Aorta (tissue), 5 donors: Measurements from ENCODE around the gene RASL10B. TPM values are rescaled to one million over a fixed set of nuclear protein-coding genes. Genes with fewer than 3 reads are reported as not detected.
A peak's percentile ranks its signal among the peaks of the same experiment; 100 is the strongest.

Experiments used
- ATAC-seq: fragments of 200-7000 bp; cut with Tn5 transposase; one replicate; pipeline ENCODE4 v1.9.1; 2022; ENCODE audit warnings: moderate library complexity; ENCODE audit not compliant: low FRiP score
- DNase-seq, 2 donors: peaks; one replicate each; pipeline ENCODE4 v3.0.0-alpha.2; 2020
- H3K27ac ChIP-seq, 2 donors: one replicate each; pipeline ENCODE4 v1.5.1; 2013; ENCODE audit warnings: low read length in 2 of 2, mild to moderate bottlenecking in 2 of 2, moderate library complexity in 2 of 2, control low read depth in 1 of 2, inconsistent platforms in 1 of 2, low read depth in 1 of 2
- H3K27me3 ChIP-seq, 2 donors: one replicate each; pipeline ENCODE4 v1.6.1; 2013; ENCODE audit warnings: control low read depth in 1 of 2, low read length in 1 of 2, mild to moderate bottlenecking in 1 of 2, moderate library complexity in 1 of 2; ENCODE audit not compliant: insufficient read depth in 2 of 2, control insufficient read depth in 1 of 2
- H3K36me3 ChIP-seq, 2 donors: one replicate each; pipeline ENCODE4 v1.6.1; 2013; ENCODE audit warnings: control low read depth in 1 of 2, low read length in 1 of 2, mild to moderate bottlenecking in 1 of 2; ENCODE audit not compliant: insufficient read depth in 2 of 2, control insufficient read depth in 1 of 2
- H3K4me1 ChIP-seq, 2 donors: one replicate each; pipeline ENCODE4 v1.6.1; 2013; ENCODE audit warnings: low read length in 2 of 2, control low read depth in 1 of 2, mild to moderate bottlenecking in 1 of 2, moderate library complexity in 1 of 2; ENCODE audit not compliant: insufficient read depth in 2 of 2, control insufficient read depth in 1 of 2
- H3K4me3 ChIP-seq, 2 donors: one replicate each; pipeline ENCODE4 v1.5.1; 2013; ENCODE audit warnings: low read length in 2 of 2, control low read depth in 1 of 2, mild to moderate bottlenecking in 1 of 2
- H3K9me3 ChIP-seq: one replicate; pipeline ENCODE4 v1.6.1; 2013; ENCODE audit warnings: mild to moderate bottlenecking, low read length; ENCODE audit not compliant: control insufficient read depth
- WGBS, 2 donors: extraction: QIAGEN DNeasy Blood & Tissue Kit; methylation state at CpG; one replicate each; pipeline ENCODE4 v1.1.7; 2013; 5-methylcytosine and 5-hydroxymethylcytosine counted together
- intact Hi-C, 2 donors: fragments of 100-400 bp; cut with DNase I; formaldehyde crosslinking; loops; one replicate each; pipeline versions ENCODE4 v1.14.2 to v1.15.0; 2022
- polyA plus RNA-seq, 2 donors: library from polyadenylated mRNA; stranded (reverse); fragments of 200-250 nt; gene quantifications; one replicate each; pipeline ENCODE4 v1.2.3, GENCODE V29; 2013
- total RNA-seq, 2 donors: library from RNA; stranded (reverse); fragmentation: NEBNext Ultra II Directional; extraction: Animal tissue kit (Norgen Biotek cat#: 25700); gene quantifications; one replicate each; pipeline ENCODE4 v1.2.1, GENCODE V29; 2021
- donor health status: healthy with polysubstance abuse.
- donor health status: Bipolar disorder and iron deficiency.
- donor health status: DM: no; HTN: no; CAD: no.
- donor health status: DM: no; HTN: no; CAD: no.
- donor health status: DM: yes; HTN: yes; CAD: no.

RASL10B gene
- total and polyA plus RNA-seq, 4 donors = 0.31 to 3.5 (median 1.3) TPM

DNA sequence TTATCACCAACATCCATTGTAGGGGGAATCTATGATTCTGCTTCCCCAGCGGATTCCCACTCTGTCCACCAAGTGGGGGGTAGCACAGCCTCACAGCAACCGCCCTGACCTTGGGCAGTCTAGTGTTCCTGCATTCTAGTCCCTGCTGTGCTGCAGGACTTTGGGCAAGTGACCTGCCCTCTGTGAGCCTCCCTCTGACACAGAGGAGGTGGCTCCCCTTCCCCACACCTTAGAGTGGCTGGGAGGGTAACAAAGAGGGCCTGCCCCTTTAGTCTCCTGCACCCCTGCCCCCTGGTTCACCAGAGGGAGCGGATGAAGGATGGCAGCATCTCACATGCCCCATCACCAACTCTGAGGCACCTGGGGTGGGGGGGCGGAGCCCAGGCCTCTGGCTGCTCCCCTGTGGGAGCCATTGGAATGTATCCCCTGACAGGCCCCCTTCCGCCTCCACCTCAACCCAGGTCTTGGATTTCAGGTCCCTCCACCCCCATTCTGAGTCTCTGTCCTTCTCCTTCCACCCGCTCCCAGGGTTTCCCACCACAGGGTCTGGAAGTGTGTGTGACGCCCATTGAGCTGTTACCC is 11.5 kb downstream of the RASL10B start:
- no peak overlapping the region for H3K27ac ChIP-seq
- no peak overlapping the region for H3K4me3 ChIP-seq
- ATAC-seq (no peak), DNase-seq (no peak)
- H3K27me3 ChIP-seq = no peaks in the 10 kb centered on the region
- intact Hi-C loops = no loop called here
- H3K4me1 ChIP-seq = no peaks in the 10 kb centered on the region
- H3K36me3 ChIP-seq = no peaks in the 10 kb centered on the region
- no peaks in the 10 kb centered on the region for H3K9me3 ChIP-seq
- WGBS, 2 donors = 63 to 66% methylated on average over 7 of the region's 7 CpGs

DNA sequence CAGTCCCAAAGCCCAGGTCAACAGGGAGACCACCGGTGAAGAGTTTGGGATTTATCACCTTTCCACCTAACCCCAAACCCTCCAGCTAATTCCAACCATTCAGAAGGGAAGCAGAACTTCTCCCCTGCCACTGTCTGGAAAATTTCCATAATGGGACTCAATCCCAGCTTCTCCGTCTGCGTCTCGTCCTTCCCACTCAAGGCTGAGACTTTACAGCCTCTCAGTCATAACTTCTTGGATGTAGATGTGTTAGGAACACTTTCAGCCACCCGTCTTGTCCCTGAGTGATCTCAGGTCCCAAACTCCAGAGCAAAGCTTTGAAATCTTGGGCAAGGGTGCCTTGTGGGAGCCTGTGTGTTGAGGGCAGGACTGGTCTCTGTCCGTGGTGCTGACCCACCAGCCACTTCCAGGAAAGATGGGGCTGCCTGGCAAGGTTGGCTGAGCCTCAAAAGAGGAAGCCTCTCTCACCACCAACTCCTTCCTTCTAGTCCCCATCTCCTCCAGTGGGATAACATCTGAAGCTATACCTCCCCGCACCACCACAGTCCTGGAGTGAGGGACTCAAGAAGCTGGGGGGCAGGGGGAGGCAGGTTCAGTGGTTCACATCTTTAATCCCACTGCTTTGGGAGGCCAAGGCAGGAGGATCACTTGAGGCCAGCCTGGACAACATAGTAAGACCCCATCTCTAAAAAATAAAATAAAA is 12.3 kb downstream of the RASL10B start:
- 18 to 21% methylated on average over 7 of the region's 7 CpGs for WGBS, 2 donors

DNA sequence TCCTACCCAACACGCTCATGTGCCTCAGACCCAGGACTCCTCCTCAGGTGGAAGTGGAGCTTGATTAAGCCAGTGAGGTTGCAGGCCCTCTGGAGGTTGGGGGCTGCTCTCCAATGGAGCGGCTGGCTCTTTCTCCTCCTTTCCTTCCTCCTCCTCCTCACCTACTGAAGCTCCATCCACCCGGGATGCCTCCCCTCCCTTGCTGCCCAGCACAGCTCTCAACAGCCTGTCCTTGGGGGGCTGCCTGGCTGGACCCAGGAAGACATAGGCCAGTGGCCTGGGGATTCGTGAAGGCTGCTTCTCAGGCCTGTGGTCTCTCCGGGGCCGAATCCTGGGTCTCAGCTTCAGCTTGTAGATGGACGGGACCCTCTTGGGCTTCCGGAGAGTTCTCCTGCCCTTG is 13.4 kb downstream of the RASL10B start:
- DNase-seq = no peak
- Histone ChIP-seq H3K4me1 (no peaks in the 10 kb centered on the region), H3K36me3 (no peaks in the 10 kb centered on the region), H3K4me3 (no peak overlapping the region), H3K27ac (no peak overlapping the region), H3K9me3 (no peaks in the 10 kb centered on the region), H3K27me3 (no peaks in the 10 kb centered on the region)
- 74 to 82% methylated on average over 8 of the region's 8 CpGs for WGBS, 2 donors
- no peak for ATAC-seq
- intact Hi-C loops = loop anchor here in 1 of 2 donors (5.0 kb wide), 1 partner anchor 133 kb away; no protein-coding TSS in a partner anchor

More for the DNA sequence above, 12.3 kb downstream of the RASL10B start:
- no peak overlapping the region for H3K4me3 ChIP-seq
- intact Hi-C loops = no loop called here
- ATAC-seq = no peak
- no peaks in the 10 kb centered on the region for H3K36me3 ChIP-seq
- no peak overlapping the region for H3K27ac ChIP-seq
- H3K9me3 ChIP-seq = no peaks in the 10 kb centered on the region
- no peak for DNase-seq
- no peaks in the 10 kb centered on the region for H3K4me1 ChIP-seq
- H3K27me3 ChIP-seq = no peaks in the 10 kb centered on the region

DNA sequence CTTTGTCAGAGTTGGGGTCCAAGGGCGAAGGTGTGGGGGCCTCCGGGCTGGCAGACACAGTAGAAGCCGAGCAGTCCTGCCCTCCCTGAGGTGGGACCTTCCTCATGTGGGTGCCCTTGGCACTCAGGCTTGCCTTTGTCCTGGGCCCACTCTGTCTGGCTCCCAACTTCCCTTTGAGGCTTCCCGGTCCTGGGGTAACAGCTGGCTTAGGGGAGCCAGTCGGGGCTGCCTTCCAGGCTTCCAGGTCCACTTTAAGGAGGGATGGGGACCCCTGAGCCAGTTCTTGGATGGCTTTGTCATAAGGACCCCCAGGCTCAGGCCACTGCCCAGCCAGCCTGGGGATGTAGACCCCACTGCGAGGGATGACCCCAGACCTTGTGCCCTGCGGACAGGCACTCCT is 13.8 kb downstream of the RASL10B start:
- DNase-seq (no peak), ATAC-seq (no peak)
- H3K27me3 ChIP-seq = no peaks in the 10 kb centered on the region
- WGBS, 2 donors = 90 to 92% methylated on average over 7 of the region's 7 CpGs
- H3K9me3 ChIP-seq = no peaks in the 10 kb centered on the region
- H3K36me3 ChIP-seq = no peaks in the 10 kb centered on the region
- no peaks in the 10 kb centered on the region for H3K4me1 ChIP-seq
- intact Hi-C loops = loop anchor here in 1 of 2 donors (5.0 kb wide), 1 partner anchor 133 kb away; no protein-coding TSS in a partner anchor
- no peak overlapping the region for H3K27ac ChIP-seq
- no peak overlapping the region for H3K4me3 ChIP-seq

DNA sequence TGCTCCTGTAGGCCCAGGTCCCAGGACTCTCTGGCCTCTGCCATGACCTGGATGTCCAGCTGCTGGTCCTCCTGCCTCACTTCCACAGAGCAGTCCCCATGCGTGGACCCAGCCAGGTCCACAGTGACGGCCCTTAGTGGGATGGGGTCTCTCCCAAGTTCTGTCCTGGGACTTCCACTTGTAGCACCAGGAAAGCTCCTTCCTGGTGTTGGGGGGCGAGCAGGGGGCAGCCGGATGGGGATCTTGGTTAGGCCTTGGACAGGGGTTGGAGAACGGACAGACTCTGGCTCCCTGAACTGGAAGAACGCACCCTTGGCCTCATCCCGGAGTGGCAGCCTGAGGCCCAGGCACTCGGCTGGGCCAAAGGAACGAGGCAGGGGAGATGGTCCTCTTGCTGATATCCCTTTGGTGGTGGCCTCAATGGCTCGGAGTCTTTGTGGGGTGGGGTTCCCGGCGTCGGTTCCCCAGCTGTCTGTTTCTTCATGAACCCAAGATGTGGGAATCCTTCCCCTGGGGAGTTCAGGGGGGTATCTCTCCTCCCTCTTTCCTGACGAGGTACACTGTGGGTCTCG is 14.4 kb downstream of the RASL10B start:
- Histone ChIP-seq H3K27ac (no peak overlapping the region), H3K4me3 (no peak overlapping the region), H3K4me1 (no peaks in the 10 kb centered on the region), H3K36me3 (no peaks in the 10 kb centered on the region), H3K27me3 (no peaks in the 10 kb centered on the region), H3K9me3 (no peaks in the 10 kb centered on the region)
- intact Hi-C loops = loop anchor here (2.0 to 5.0 kb wide), 2 partner anchors 133 to 134 kb away; no protein-coding TSS in a partner anchor
- WGBS, 2 donors = 87 to 88% methylated on average over 15 of the region's 15 CpGs
- ATAC-seq (no peak), DNase-seq (no peak)

GRCh38 chr17:35747540-35748017 is 16.1 kb downstream of the RASL10B start:
- DNase-seq = peak; percentile 82 to 90
- H3K27me3 ChIP-seq = no peaks in the 10 kb centered on the region
- WGBS, 2 donors = 23 to 28% methylated on average over 12 of the region's 12 CpGs

DNA sequence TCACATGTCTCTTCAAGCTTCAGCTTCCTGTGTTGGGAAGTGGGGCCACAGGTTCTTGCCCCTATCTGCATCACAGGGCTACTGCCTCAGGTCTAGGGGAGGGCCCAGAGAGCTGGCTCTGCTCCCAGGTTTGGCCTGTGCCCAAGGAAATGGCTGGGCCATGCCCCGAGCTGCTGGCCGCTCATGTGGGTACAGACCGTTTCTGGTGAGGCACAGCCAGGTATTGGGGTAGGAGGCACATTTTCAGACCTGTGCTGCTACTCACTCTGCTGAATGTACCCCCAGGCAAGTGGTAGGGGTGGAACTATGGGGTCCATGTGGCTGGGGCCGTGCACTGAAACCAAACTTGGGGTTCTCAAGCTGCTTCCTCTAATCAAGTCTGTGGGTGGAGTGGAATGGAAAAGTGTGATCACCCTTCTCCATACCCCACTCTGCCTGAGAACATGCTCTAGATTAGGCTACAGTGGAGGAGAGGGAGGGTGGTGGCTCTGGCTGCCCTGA is 17.0 kb downstream of the RASL10B start:
- H3K4me1 ChIP-seq = no peaks in the 10 kb centered on the region
- H3K27ac ChIP-seq = no peak overlapping the region
- no peak overlapping the region for H3K4me3 ChIP-seq
- no peaks in the 10 kb centered on the region for H3K27me3 ChIP-seq
- no peaks in the 10 kb centered on the region for H3K9me3 ChIP-seq
- 13 to 17% methylated on average over 4 of the region's 4 CpGs for WGBS, 2 donors
- intact Hi-C loops = loop anchor here in 1 of 2 donors (5.0 kb wide), 1 partner anchor 136 kb away; no protein-coding TSS in a partner anchor
- ATAC-seq (no peak), DNase-seq (no peak)
- H3K36me3 ChIP-seq = no peaks in the 10 kb centered on the region

More at GRCh38 chr17:35747540-35748017, 16.1 kb downstream of the RASL10B start:
- Histone ChIP-seq H3K4me1 (no peaks in the 10 kb centered on the region), H3K27ac (no peak overlapping the region), H3K9me3 (no peaks in the 10 kb centered on the region), H3K36me3 (no peaks in the 10 kb centered on the region), H3K4me3 (no peak overlapping the region)
- intact Hi-C loops = loop anchor here (2.0 to 5.0 kb wide), 2 partner anchors 135 kb away; no protein-coding TSS in a partner anchor
- ATAC-seq = peak; percentile 84

DNA sequence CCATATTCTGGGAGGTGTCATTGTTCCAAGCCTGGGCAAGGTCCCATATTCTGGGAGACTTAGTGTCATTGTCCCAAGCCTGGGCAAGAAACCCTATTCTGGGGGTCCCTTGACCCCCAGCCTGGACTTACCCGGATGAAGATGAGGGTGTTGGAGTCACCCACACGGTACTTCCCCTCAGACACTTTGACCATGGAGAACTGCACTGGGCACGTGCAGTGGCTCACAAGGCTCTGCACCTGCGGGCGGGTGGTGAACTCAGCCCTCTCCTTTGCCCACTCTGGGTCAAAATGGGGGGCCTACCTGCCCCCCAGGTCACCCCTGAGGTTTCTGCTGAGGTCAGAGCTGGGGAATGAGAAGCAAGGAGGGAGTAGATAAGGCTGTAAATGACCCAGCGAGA is 17.5 kb downstream of the RASL10B start:
- no peaks in the 10 kb centered on the region for H3K4me1 ChIP-seq
- WGBS, 2 donors = 83 to 87% methylated on average over 6 of the region's 6 CpGs
- intact Hi-C loops = loop anchor here in 1 of 2 donors (5.0 kb wide), 1 partner anchor 137 kb away; no protein-coding TSS in a partner anchor
- no peaks in the 10 kb centered on the region for H3K36me3 ChIP-seq
- H3K9me3 ChIP-seq = no peaks in the 10 kb centered on the region
- no peak overlapping the region for H3K27ac ChIP-seq
- no peaks in the 10 kb centered on the region for H3K27me3 ChIP-seq
- ATAC-seq (no peak), DNase-seq (no peak)
- no peak overlapping the region for H3K4me3 ChIP-seq
